ENCODE results near the gene VPS26A. TPM values are rescaled to one million over a fixed set of nuclear protein-coding genes. Genes with fewer than 3 reads are reported as not detected.

VPS26A gene
- total RNA-seq, 1 experiment from 2014 or later, result 19.0 TPM

Other genes with a start within 250 kb of the VPS26A start
- 26.2 and 39.2 TPM in 2 replicates for gene DDX50, start 222.9 kb upstream of the VPS26A start, total RNA-seq (2014; rRNA removed; shearing (Covaris generic); ENCODE audit: low replicate concordance)
- 68.3 and 94.6 TPM in 2 replicates for gene DDX21, start 168.0 kb upstream of the VPS26A start, total RNA-seq (2014; rRNA removed; shearing (Covaris generic); ENCODE audit: low replicate concordance)
- gene KIFBP, start 135.4 kb upstream of the VPS26A start, total RNA-seq (2014; rRNA removed; shearing (Covaris generic); ENCODE audit: low replicate concordance), result 40.4 and 43.5 TPM in 2 replicates
- gene SRGN, start 36.1 kb upstream of the VPS26A start, total RNA-seq (2014; rRNA removed; shearing (Covaris generic); ENCODE audit: low replicate concordance), result 10.2 and 19.6 TPM in 2 replicates
- gene SUPV3L1, start 56.1 kb downstream of the VPS26A start, total RNA-seq (2014; rRNA removed; shearing (Covaris generic); ENCODE audit: low replicate concordance), result 21.2 and 23.3 TPM in 2 replicates
- 0.20 TPM in 1 of 2 replicates, not detected in the other for gene HKDC1, start 96.2 kb downstream of the VPS26A start, total RNA-seq (2014; rRNA removed; shearing (Covaris generic); ENCODE audit: low replicate concordance)
- gene HK1, start 154.3 kb downstream of the VPS26A start, total RNA-seq (2014; rRNA removed; shearing (Covaris generic); ENCODE audit: low replicate concordance), result 72.2 and 83.2 TPM in 2 replicates

All from MG63 (cell line).